Ectodermal cell (in vitro differentiated cells): Measurements from ENCODE around the gene CACNA2D3.

Source experiments
- H3K27ac ChIP-seq: 2 replicates; pipeline ENCODE4 v1.7.0; 2013; ENCODE audit warnings: mild to moderate bottlenecking, low read depth, low read length; ENCODE audit not compliant: insufficient read depth, poor library complexity, severe bottlenecking
- H3K27me3 ChIP-seq: 2 replicates; pipeline ENCODE4 v1.7.0; 2013; ENCODE audit warnings: mild to moderate bottlenecking, low read length; ENCODE audit not compliant: insufficient read depth, control insufficient read depth, poor library complexity, severe bottlenecking
- H3K36me3 ChIP-seq: one replicate; pipeline ENCODE4 v1.7.0; 2013; ENCODE audit warnings: low read length; ENCODE audit not compliant: control insufficient read depth, insufficient read depth
- H3K4me1 ChIP-seq: one replicate; pipeline ENCODE4 v1.7.0; 2013; ENCODE audit warnings: low read length; ENCODE audit not compliant: control insufficient read depth, insufficient read depth
- H3K4me3 ChIP-seq: 2 replicates; pipeline ENCODE4 v1.7.0; 2013; ENCODE audit warnings: low read depth, low read length, control low read depth; ENCODE audit not compliant: insufficient read depth
- H3K9me3 ChIP-seq: 2 replicates; pipeline ENCODE4 v1.7.0; 2013; ENCODE audit warnings: mild to moderate bottlenecking, low read length, moderate library complexity; ENCODE audit not compliant: control insufficient read depth
- WGBS, 2 experiments: methylation state at CpG; one replicate each; pipeline ENCODE4 v1.1.7; 2013; ENCODE audit warnings: missing lambda C conversion rate in 2 of 2; 5-methylcytosine and 5-hydroxymethylcytosine counted together

The CACNA2D3 gene

DNA sequence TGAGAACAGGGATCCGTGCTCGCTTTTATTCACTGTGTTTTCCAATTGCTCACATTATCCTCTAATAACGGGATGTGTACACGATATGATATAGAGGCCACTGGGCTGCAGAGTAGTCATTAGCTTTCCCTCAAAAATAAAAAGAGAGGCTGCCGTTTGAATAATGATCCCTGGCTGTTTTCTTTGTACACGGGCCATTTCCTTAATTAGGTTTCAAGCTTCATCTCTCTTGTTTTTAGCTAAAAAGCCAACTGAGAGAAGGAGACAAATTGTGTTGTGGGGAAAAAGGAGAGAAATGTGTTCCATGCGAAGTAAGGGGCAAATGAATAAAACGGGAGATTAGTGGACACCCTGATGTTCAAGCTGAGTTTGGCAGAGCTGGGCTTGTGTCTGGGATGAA, 174.2 kb downstream of the CACNA2D3 start:
- no peaks in the 10 kb centered on the region for H3K36me3 ChIP-seq
- no peaks in the 10 kb centered on the region for H3K9me3 ChIP-seq
- 84 to 87% methylated on average over 8 of the region's 8 CpGs for WGBS, 2 experiments
- no peaks in the 10 kb centered on the region for H3K4me1 ChIP-seq
- no peak overlapping the region for H3K4me3 ChIP-seq
- no peak overlapping the region for H3K27ac ChIP-seq
- H3K27me3 ChIP-seq, result no peaks in the 10 kb centered on the region

DNA sequence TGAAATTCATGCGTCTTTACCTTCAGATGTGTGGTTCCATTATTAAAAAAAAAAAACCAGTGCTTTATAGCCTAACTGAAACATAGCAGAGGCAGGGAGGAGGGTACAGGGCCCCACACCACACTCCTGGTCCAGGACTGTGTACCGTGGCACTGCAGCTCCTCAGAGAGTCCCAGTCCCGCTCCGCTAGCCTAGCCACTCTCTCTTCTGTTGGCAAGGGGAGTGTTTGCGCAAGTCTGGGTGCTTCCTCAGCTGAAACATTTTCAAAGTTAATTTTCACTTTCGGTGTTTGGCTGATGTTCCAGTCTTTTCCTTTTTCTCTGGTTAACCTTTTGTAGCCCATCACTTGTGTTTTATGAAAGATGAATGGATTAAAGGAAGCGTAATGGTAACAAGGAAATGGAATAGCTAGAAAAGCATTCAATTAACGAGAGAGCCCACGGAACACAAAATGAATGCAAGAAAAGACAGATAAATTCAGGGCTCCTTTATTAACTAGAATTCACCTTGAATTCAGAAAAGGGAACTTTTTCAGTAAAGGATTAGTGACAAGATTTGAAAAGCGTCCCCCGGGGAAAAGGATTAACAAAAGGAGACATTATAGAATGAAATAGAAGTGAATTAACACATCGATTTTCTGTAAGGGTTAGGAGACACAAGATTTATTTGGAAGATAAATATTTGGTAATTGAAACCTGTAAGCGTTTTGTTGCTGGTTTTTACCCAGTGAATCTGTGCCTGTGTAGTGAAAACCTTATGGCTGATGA, 177.0 kb downstream of the CACNA2D3 start:
- no peaks in the 10 kb centered on the region for H3K27me3 ChIP-seq
- WGBS, 2 experiments, result 92 to 94% methylated on average over 13 of the region's 13 CpGs
- H3K9me3 ChIP-seq, result no peaks in the 10 kb centered on the region
- no peak overlapping the region for H3K27ac ChIP-seq
- no peaks in the 10 kb centered on the region for H3K36me3 ChIP-seq
- no peak overlapping the region for H3K4me3 ChIP-seq
- H3K4me1 ChIP-seq, result peaks cover 9% of the 10 kb centered on the region

DNA sequence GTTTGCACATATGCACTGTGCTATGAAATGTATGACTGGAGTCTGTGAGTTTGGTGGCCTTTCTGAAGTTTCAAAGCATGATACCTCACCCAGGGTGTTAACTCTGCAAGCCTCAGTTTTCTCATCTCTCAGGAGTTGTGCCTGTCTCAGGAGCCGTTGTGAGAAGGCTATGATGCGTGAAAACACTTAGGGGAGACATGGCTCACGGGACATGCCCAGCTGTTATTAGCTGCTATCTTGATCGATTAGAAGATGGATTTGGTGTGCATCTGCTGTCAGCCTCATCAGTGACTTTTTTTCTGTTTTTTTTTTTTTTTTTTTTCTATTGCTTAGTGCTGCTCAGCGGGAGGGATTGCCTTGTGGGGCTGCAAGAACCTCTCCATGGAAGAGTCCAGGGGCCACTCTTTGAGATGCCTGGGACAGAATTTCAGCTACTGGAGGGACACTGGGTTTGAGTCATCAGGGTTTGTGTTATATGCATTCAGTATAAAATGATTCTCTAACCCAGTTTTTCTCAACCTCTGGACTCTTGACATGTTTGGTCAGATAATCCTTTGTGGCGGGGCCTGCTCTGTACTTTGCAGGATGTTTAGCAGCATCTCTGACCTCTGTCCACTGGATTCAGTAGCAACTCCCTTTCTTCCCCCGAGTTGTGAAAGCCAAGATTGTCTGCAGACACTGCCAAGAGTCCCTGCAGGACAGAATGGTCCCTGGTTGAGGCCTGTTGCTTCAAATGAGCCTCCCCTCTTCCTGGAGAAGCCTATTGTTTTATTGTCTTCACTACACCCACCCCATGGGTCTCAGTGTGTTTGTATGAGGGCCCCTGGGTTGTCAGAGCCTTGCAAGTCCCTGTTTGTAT, 181.4 kb downstream of the CACNA2D3 start:
- no peak overlapping the region for H3K4me3 ChIP-seq
- 77 to 83% methylated on average over 7 of the region's 7 CpGs for WGBS, 2 experiments
- H3K36me3 ChIP-seq, result no peaks in the 10 kb centered on the region
- no peaks in the 10 kb centered on the region for H3K27me3 ChIP-seq
- H3K9me3 ChIP-seq, result no peaks in the 10 kb centered on the region
- H3K27ac ChIP-seq, result no peak overlapping the region
- H3K4me1 ChIP-seq, result peaks cover 18% of the 10 kb centered on the region

DNA sequence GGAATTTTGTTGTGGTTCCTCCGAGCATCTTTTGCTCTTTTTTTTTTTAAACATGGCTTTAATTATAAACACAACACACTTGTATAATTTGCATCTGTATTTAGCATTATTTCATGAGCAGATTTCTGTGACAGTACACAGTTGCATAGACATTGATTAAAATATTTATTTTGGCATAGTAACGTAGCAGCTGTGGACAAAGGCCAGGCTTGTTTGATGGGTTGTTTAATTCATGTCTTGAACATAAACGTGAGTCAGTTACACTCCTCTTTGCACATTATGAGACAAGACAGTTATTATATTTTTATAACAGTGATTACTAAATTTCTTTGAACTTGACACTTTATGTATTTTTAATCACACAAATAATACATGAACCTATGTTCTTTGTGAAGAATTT, 182.5 kb downstream of the CACNA2D3 start:
- Histone ChIP-seq H3K27me3 (no peaks in the 10 kb centered on the region), H3K4me1 (peaks cover 23% of the 10 kb centered on the region), H3K27ac (no peak overlapping the region), H3K36me3 (no peaks in the 10 kb centered on the region), H3K9me3 (no peaks in the 10 kb centered on the region), H3K4me3 (no peak overlapping the region)
- 82 to 94% methylated on average over 3 of the region's 3 CpGs for WGBS, 2 experiments

DNA sequence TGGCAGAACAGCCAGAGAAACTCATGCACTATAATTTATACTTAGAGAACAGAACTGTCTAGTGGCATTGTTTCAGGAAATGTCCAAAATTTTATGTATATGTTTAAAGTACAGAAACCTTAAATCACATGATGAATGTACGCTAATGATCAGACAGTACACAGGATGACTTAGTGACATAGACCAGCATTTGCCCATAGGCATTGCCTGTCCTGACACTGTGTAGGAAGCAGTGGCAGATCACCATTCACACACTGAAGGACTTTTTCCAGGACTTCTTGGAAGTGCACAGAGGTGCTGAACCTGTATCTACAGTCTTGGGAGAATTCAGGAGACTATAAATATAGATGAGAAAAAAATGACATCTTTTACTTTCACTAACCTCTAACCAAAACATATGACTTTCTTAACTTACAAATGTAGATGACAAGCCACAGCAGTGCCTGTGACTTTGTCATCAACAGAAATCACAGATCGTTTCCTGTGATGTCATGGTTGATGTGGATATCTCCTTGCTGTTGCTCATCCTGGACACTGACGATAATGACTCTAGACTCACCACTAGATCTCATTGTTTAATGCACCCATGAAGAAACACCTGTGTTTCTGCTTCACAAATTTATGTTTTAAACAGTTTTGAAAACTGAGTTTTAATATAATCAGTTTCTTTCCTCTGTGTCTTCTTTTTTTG, 183.2 kb downstream of the CACNA2D3 start:
- H3K27me3 ChIP-seq, result no peaks in the 10 kb centered on the region
- H3K36me3 ChIP-seq, result no peaks in the 10 kb centered on the region
- peaks cover 24% of the 10 kb centered on the region for H3K4me1 ChIP-seq
- no peaks in the 10 kb centered on the region for H3K9me3 ChIP-seq
- H3K4me3 ChIP-seq, result no peak overlapping the region
- 58 to 59% methylated on average over 1 to 3 of the region's 3 CpGs for WGBS, 2 experiments
- H3K27ac ChIP-seq, result no peak overlapping the region

DNA sequence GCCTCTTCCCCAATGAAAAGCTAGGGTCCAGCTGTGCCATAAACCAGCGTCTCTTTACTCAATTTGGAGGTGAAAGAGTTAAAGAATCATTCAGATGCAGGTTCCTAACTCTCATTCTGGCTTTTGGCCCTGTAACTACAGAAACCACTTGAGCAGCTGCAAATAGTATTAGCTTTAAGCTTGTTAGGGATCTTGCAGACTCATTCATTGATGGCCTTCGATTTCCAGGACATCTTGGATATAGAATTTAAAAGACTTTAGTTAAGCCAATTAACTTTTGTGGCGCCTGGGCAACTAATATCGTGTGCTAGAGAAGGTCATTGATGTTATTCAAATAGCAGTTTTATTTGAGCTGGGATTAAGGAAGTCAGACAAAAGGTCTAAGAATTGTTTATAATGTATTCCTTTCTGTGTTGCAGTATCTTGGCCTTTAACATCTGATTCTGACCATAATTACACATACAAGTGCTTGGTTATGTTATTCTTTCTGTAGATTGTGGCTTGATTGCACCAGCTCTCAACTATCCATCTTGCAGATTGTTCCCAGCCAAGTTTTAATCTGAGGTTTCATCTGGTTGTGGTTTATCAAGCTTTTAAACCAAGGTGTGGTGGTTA, 185.3 kb downstream of the CACNA2D3 start:
- 57 to 72% methylated on average over 4 of the region's 4 CpGs for WGBS, 2 experiments
- no peak overlapping the region for H3K4me3 ChIP-seq
- no peaks in the 10 kb centered on the region for H3K36me3 ChIP-seq
- H3K27me3 ChIP-seq, result no peaks in the 10 kb centered on the region
- no peaks in the 10 kb centered on the region for H3K9me3 ChIP-seq
- H3K4me1 ChIP-seq, result peaks cover 24% of the 10 kb centered on the region
- no peak overlapping the region for H3K27ac ChIP-seq

DNA sequence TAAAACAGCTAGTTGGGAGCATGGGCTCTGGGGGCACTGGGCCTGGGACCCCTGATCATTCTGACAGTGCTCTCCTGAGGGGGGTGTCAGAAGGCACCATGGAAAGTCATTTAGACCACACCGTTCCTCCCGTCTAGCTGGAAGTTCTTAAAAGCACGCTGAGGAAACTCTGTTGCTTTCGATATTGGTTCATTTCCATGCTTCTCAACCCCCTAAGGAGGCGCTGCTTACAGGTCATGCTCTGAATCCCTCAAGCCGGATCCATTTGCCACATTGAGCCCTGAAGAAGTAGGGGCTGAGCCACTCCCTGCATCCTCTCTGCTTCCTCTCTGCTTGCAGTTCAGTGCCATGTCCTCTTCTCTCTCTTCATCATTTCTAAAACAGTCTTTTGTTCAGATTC, 187.2 kb downstream of the CACNA2D3 start:
- no peaks in the 10 kb centered on the region for H3K27me3 ChIP-seq
- H3K4me1 ChIP-seq, result peaks cover 15% of the 10 kb centered on the region
- no peak overlapping the region for H3K27ac ChIP-seq
- 73 to 78% methylated on average over 6 of the region's 6 CpGs for WGBS, 2 experiments
- no peaks in the 10 kb centered on the region for H3K9me3 ChIP-seq
- no peak overlapping the region for H3K4me3 ChIP-seq
- H3K36me3 ChIP-seq, result no peaks in the 10 kb centered on the region

DNA sequence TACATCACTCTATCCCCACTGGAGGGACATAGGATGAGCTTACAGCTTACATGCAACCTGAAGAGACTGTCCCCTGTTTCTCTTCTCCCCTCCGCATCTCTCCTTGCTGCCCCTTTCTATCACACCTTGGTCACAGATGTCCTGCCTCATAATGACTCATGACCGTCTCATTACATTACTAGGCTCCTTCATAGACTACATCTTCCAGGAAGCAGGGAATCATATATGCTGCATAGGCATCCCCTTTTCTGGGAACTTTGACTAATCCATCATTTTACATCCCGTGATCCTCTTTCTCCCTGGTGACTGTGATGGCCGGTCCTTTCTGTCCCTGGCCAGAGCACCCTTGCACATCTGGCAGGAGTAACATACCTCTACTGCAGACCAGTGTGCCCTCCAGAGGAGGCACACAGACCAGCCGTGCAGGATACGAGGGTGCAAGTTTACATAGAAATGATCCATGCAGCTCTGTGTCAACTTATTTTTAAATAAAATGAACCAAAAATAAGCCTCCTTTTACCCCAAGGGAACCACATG, 188.9 kb downstream of the CACNA2D3 start:
- Histone ChIP-seq H3K9me3 (no peaks in the 10 kb centered on the region), H3K27me3 (no peaks in the 10 kb centered on the region), H3K27ac (no peak overlapping the region), H3K36me3 (no peaks in the 10 kb centered on the region), H3K4me3 (no peak overlapping the region), H3K4me1 (peaks cover 15% of the 10 kb centered on the region)
- WGBS, 2 experiments, result 94 to 95% methylated on average over 6 of the region's 6 CpGs

DNA sequence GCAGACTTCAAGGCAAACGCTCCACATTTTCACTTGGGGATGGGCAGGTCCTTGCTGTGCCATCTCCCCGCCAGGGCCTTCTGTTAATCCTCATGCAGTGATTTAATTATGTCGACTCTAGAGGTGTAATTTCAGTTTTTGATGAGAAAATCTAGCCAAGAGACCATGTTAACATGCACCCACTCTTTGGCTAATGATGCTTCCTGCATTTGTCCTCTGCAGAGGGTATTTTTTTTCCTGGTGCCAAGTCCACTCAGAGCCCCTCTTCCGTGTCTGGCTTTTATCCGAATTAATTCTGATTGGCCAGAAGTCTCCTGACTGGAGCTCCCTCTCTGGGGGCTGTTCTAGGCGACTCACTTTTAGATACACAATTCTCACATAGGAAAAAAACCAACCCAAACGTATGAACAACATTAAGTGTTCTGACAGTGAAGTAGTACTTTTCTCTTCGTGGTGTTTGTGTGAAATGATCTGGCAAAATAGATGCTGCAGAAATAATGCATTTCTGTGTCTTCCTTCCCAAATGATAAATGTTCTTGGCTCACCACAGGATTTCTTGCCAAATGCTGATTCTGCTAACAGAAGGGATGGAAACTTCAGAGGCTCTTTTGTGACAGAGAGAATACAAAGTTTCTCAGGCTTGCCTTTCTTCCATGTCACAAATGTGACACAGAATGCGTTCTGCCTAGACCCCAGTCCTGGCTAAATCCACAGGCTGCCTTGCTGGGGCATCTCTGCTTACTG, 190.0 kb downstream of the CACNA2D3 start:
- Histone ChIP-seq H3K4me3 (no peak overlapping the region), H3K27me3 (no peaks in the 10 kb centered on the region), H3K36me3 (no peaks in the 10 kb centered on the region), H3K27ac (no peak overlapping the region), H3K9me3 (no peaks in the 10 kb centered on the region), H3K4me1 (peaks cover 6% of the 10 kb centered on the region)
- WGBS, 2 experiments, result 88 to 89% methylated on average over 8 to 9 of the region's 9 CpGs
